Measurements from ENCODE around the gene GIGYF1.
"Not testable (repeated sequence)": the region's sequence is repeated elsewhere in the genome, so short reads cannot be mapped to it uniquely, and the experiment has no call there.

The GIGYF1 gene

GRCh38 chr7:100665168-100665726 is 28.8 kb downstream of the GIGYF1 start:
- no peak for TF ChIP-seq CTCF (IDR thresholded peaks at IDR 0.05; ENCODE audit: low read depth, low read length)
- no peak overlapping the region for H3K4me3 ChIP-seq (ENCODE audit: low read depth, low read length)

DNA sequence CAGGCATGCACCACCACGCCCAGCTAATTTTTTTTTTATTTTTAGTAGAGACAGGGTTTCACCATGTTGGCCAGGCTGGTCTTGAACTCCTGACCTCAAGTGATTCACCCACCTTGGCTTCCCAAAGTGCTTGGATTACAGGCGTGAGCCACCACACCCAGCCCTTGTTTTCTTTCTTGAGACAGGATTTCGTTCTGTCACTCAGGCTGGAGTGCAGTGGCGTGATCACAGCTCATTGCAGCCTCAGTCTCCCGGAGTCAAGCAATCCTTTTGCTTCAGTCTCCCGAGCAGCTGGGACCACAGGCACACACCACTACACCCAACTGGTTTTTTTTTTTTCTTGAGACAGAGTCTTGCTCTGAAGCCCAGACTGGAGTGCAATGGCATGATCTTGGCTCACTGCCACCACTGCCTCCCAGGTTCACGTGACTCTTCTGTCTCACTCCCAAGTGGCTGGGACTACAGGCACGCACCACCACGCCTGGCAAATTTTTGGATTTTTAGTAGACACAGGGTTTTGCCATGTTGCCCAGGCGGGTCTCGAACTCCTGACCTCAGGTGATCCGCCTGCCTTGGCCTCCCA is 31.8 kb downstream of the GIGYF1 start:
- H3K4me3 ChIP-seq (ENCODE audit: low read depth, low read length), result not testable (repeated sequence)

DNA sequence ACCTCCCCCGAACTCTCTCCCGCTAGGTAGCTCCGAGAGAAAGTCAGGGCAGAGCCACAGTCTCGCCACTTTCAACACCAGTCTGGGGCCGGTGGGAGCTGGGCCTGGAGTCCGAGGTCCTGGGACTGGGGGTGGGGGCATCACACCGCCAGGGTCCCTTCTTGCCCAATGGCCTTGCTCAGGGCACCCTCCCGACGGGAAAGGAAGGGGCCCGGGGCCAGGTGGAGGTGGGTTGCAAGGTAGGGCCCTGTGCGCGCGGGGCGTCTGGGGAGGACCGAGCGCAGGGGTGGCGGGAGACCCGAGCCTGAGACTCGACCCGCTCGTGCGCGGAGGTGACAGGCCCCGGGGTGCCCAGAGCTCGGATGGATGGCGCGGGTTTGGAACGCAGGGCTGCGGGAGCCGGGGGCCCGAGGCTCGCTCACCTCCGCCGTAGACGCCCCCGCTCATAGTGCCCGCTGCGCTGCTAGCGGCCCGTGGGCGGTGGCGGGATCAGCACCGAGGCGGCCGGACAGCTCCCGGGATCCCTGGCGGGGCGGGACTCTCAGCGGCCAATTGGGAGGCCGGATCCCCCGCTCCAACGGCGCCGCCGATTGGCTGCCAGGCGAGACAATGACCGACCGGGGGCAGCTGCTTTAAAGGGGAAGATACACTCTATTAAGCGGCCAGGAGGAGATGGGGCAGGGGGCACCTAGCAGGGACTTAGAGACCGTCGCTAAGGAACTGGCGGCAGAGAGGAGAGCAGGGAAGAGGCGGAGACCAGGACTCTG is 38.0 kb downstream of the GIGYF1 start, which contains the start of gene ACTL6B:
Gene ACTL6B (minus strand): TSS at position 541 of the 767 bp plus-strand sequence. CDS start 94 bp downstream, at position 447.
- H3K4me3 ChIP-seq (ENCODE audit: low read depth, low read length), result no peak within 1 kb of the TSS

DNA sequence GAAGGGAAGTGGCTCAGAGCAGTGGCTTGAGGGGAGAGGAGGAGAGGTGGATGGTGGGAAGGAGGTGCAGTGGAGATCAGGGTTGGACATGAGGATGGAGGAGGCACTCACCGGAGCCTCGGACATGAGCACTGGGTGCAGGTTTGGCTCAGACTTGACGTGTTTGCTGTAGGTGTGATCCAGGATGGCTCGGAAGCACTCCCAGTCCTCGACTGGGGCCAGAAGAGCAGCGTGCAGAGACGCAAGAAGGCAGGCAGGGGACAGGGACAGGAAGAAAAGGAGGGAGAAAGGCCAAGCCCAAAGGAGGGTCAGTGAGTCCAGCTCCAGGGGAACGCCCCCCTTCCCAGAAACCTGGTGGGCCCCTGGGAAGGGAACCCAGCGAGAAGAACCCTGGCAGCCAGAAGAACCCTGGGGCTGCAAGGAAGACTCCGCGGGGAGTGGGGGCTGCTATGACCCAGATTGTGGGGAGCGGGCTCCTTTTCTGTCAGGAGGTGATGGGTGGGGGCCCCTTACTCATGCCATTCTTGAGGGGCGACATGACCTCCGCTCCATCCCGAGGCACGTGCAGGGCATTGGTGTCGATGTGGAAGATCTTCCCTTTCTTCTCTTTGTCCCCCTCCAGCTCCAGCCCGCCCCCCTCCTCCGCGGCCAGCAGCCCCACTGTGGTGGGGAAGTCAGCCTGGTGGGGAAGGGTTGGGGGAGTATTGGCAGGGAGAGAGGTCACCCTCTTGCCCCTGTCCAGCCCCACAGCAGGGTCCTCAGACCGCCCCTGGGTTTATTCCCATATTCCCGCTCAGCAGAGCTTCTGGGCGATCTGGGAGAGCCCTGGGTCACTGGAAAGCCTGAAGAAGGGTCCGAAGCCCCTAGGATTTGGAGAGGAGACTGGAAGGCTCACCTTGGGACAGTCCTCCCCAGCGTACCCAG is 38.9 kb downstream of the GIGYF1 start:
- no peak overlapping the region for H3K4me3 ChIP-seq (ENCODE audit: low read depth, low read length)
- TF ChIP-seq CTCF (IDR thresholded peaks at IDR 0.05; ENCODE audit: low read depth, low read length), result no peak

More for the DNA sequence above, 38.0 kb downstream of the GIGYF1 start, which contains the start of gene ACTL6B:
- no peak for TF ChIP-seq CTCF (IDR thresholded peaks at IDR 0.05; ENCODE audit: low read depth, low read length)

DNA sequence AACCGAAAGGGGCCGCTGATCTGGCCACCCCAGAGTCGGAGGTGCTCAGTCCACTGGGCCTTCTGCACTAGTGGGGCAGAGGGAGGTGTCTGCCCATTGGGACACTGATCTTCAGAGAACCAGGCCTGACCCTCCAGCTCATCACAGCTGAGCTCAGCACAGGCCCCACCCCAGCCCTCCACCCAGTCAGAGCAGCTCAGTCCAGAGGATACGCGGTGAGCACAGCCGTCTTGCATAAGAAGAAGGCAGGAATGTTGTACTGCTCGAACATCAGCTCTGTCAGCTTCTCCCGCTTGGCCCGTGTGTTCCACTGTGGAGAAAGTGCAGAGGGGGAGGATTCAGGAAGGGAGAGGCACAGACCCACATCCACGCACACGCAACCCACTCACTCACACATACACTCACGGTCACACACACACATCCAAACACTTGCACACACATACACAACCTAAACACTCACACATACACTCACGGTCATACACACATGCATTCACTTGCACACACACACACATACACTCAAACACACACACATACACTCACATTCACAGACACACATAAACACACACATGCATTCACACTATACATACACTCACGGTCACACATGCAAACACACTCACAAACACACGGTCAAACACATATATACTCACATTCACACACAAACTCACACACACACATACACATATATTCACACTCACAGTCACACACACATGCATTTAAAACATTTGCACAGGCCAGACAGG is 44.1 kb downstream of the GIGYF1 start:
- TF ChIP-seq CTCF (IDR thresholded peaks at IDR 0.05; ENCODE audit: low read depth, low read length), result no peak

GRCh38 chr7:100642534-100642907 is 51.5 kb downstream of the GIGYF1 start:
- H3K4me3 ChIP-seq (ENCODE audit: low read depth, low read length), result no peak overlapping the region
- TF ChIP-seq CTCF (IDR thresholded peaks at IDR 0.05; ENCODE audit: low read depth, low read length), result no peak

More for the DNA sequence above, 44.1 kb downstream of the GIGYF1 start:
- H3K4me3 ChIP-seq (ENCODE audit: low read depth, low read length), result no peak overlapping the region

Data from WI38 (cell line).